ENCODE measurements around the gene CEP78.

Gene CEP78

DNA sequence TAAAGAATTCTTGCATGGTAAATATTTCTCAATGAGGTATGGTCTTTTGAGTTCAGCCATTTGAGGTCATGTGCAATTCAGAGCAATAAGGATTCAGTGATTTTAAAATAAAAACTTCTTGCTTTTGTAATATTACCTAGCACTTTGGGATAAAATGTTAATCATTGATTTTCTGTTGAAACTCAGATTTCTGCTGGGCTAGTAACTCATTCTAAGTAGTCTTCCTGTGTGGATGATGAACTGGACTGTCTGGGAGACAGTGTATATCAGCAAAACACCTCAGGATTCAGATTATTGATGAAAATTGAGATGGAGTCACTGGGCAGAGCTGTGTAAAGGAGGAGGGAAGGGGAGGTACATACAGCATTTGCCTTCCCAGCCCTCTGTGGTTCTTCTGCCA lies 50.2 kb downstream of the CEP78 start:
- DNase-seq = no peak
- no peak overlapping the region for H3K4me3 ChIP-seq (ENCODE audit: low read depth, low read length)
- TF ChIP-seq, protein P1, sequence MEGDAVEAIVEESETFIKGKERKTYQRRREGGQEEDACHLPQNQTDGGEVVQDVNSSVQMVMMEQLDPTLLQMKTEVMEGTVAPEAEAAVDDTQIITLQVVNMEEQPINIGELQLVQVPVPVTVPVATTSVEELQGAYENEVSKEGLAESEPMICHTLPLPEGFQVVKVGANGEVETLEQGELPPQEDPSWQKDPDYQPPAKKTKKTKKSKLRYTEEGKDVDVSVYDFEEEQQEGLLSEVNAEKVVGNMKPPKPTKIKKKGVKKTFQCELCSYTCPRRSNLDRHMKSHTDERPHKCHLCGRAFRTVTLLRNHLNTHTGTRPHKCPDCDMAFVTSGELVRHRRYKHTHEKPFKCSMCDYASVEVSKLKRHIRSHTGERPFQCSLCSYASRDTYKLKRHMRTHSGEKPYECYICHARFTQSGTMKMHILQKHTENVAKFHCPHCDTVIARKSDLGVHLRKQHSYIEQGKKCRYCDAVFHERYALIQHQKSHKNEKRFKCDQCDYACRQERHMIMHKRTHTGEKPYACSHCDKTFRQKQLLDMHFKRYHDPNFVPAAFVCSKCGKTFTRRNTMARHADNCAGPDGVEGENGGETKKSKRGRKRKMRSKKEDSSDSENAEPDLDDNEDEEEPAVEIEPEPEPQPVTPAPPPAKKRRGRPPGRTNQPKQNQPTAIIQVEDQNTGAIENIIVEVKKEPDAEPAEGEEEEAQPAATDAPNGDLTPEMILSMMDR (IDR thresholded peaks at IDR 0.05; ENCODE audit: low read depth, low read length) = no peak
- H3K36me3 ChIP-seq = no peaks in the 10 kb centered on the region
- H3K4me1 ChIP-seq = peaks cover 3% of the 10 kb centered on the region
- no peaks in the 10 kb centered on the region for H3K9me3 ChIP-seq
- no peaks in the 10 kb centered on the region for H3K27me3 ChIP-seq

DNA sequence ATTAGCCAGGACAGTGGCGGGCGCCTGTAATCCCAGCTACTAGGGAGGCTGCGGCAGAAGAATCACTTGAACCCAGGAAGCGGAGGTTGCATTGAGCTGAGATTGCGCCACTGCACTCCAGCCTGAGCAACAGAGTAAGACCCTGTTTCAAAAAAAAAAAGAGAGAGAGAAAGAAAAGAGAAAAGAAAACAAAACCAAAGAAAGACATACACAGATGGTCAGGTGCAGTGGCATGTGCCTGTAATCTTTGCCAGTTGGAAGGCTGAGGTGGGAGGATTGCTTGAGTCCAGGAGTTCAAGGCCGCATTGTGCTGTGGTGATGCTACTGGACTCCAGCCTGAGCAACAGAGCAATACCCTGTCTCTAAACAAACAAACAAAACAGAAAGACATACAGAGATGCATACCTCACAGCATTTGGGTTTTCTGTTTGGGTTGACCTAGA lies 51.1 kb downstream of the CEP78 start:
- DNase-seq = no peak
- no peaks in the 10 kb centered on the region for H3K36me3 ChIP-seq
- TF ChIP-seq, protein P1 (IDR thresholded peaks at IDR 0.05; ENCODE audit: low read depth, low read length) = no peak
- no peaks in the 10 kb centered on the region for H3K27me3 ChIP-seq
- H3K9me3 ChIP-seq = no peaks in the 10 kb centered on the region
- H3K4me3 ChIP-seq (ENCODE audit: low read depth, low read length) = no peak overlapping the region
- peaks cover 5% of the 10 kb centered on the region for H3K4me1 ChIP-seq

DNA sequence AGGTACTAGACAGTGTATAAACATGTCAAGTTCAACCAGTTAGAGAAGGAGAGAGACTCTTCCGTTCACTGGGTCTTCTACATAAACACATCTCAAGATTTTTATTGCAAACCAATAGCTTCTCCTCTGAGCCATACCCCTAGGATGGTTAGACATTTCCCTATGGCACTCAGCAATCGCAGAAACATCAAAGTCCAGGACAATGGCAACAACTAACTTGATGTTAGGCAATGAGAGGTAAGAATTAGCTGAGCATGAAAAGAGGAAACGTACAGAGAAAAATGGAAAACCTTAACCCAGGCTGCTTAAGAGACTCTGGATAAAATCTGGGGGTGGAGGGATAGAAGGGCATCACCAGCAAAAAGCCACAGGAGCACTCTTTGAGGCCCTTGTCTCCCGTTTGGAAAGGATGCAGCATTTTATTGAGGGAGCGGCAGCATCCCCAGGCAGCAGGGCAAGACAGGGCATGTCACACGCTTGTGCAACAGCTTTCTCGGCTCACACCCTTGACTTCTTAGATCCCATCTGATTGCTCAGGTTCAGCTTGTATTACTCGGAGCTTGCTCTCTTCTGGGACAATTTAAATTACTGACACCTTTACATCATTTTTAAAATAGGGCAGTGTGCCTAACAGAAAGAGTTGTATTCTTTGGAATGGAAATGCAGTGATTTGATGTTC lies 52.5 kb downstream of the CEP78 start:
- DNase-seq = no peak
- H3K27me3 ChIP-seq = no peaks in the 10 kb centered on the region
- H3K36me3 ChIP-seq = no peaks in the 10 kb centered on the region
- H3K9me3 ChIP-seq = no peaks in the 10 kb centered on the region
- H3K4me1 ChIP-seq = peaks cover 5% of the 10 kb centered on the region
- H3K4me3 ChIP-seq (ENCODE audit: low read depth, low read length) = no peak overlapping the region
- TF ChIP-seq, protein P1 (IDR thresholded peaks at IDR 0.05; ENCODE audit: low read depth, low read length) = no peak

DNA sequence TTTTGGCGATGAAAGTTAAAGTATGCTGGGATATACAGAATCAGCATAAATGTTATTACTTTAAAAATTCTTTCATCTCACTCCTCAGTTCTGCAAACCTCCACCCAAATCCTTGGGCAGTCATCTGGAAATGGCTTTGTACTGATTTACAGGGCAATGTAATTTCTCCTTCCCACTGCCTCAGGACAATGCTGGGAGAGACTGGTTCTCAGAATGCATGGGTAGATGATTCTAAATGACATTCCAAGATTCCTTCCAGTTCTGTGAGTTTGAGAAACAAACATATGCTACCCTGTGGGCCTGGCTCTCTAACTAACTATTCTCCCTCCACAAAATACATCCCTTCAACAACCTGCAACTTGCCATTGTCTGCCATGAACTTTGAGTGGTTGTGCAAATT lies 53.6 kb downstream of the CEP78 start:
- TF ChIP-seq, protein P1 (IDR thresholded peaks at IDR 0.05; ENCODE audit: low read depth, low read length) = no peak
- Histone ChIP-seq H3K36me3 (no peaks in the 10 kb centered on the region), H3K27me3 (no peaks in the 10 kb centered on the region), H3K9me3 (no peaks in the 10 kb centered on the region), H3K4me1 (peaks cover 5% of the 10 kb centered on the region), H3K4me3 (ENCODE audit: low read depth, low read length) (no peak overlapping the region)
- no peak for DNase-seq

DNA sequence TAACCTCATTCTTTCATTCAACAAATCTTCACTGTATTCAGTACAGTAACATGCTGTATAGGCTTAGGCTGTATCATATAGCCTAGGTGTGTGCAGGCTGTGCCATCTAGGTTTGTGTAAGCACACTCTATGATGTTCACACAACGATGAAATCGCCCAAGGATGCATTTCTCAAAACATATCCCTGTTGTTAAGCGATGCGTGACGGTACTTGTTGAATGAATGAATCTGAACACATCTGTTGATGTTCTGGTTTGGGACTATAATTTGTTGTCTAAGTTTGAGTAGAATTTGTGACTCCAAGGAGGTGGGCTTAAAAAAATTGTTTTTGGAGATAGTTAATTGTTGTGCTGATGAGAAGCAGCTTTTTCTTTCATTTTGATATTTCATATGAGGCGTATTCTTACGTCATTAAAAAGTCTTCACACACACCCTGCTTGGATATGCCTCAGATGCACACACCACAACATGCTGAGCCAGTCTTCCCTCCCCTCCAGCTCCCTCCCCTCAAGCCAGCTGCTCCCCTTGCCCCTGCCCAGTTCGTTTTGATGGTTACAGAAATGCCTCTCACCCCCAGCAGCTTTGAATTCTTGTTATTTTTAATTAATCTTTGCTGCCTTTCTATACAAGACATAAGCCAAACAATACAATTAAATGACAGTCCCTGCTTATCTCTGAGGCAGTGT lies 55.5 kb downstream of the CEP78 start:
- DNase-seq = no peak
- TF ChIP-seq, protein P1 (IDR thresholded peaks at IDR 0.05; ENCODE audit: low read depth, low read length) = no peak
- no peaks in the 10 kb centered on the region for H3K36me3 ChIP-seq

DNA sequence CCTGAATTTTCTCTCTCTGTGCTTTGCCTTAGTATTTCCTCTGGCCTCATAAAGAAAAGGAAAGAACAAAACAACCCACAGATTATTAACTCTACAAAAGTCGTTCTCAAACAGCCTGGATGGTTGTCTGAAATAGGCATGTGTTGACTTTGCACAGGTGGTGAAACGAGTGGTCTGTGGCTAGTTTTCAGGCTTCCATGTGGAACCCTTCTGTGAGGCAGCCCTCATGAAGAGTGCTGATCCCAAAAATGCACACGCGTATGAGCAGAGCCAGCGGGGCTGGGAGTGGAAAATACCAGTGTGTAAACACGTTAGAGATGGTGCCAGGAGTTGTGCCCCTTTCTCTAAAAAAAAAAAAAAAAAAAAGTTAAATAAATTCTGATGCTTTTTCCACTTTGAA lies 56.2 kb downstream of the CEP78 start:
- no peak for DNase-seq
- Histone ChIP-seq H3K4me3 (ENCODE audit: low read depth, low read length) (no peak overlapping the region), H3K4me1 (peaks cover 5% of the 10 kb centered on the region), H3K9me3 (no peaks in the 10 kb centered on the region), H3K27me3 (no peaks in the 10 kb centered on the region), H3K36me3 (no peaks in the 10 kb centered on the region)
- TF ChIP-seq, protein P1 (IDR thresholded peaks at IDR 0.05; ENCODE audit: low read depth, low read length) = no peak

More for the DNA sequence above, 55.5 kb downstream of the CEP78 start:
- Histone ChIP-seq H3K4me1 (peaks cover 5% of the 10 kb centered on the region), H3K9me3 (no peaks in the 10 kb centered on the region), H3K27me3 (no peaks in the 10 kb centered on the region), H3K4me3 (ENCODE audit: low read depth, low read length) (no peak overlapping the region)
